IMR-90 (cell line): ENCODE data around the gene CYS1. TPM values are rescaled to one million over a fixed set of nuclear protein-coding genes. Genes with fewer than 3 reads are reported as not detected.

ENCODE experiments used
- ATAC-seq: fragments of 200-7000 bp; cut with Tn5 transposase; 2 replicates; pipeline ENCODE4 v1.9.1; 2020; ENCODE audit warnings: low read depth, mild to moderate bottlenecking, moderate library complexity
- BruUV-seq: library from RNA; stranded (reverse); fragments of 400-500 nt; replicated peaks from 2 replicates; lab custom pipeline; 2021; lab: Mats Ljungman, UMichigan
- CTCF ChIA-PET: fragments of 300-600 bp; formaldehyde crosslinking; extraction: SDS; loops from one replicate; lab custom pipeline; 2021; ENCODE audit warnings: antibody characterized with exemption; lab: Yijun Ruan, JAX
- POLR2A ChIA-PET: fragments of 300-600 bp; sonication (Branson Sonifier 250); formaldehyde crosslinking; loops from one replicate; lab custom pipeline; 2022; ENCODE audit warnings: antibody characterized with exemption; ENCODE audit not compliant: unreplicated experiment; lab: Charles Lee
- DNase-seq: peaks from one replicate; pipeline ENCODE4 v3.0.0; 2013
- H2AFZ ChIP-seq: replicated peaks from 2 replicates; pipeline ENCODE3; 2013; ENCODE audit warnings: low read length, mild to moderate bottlenecking; ENCODE audit not compliant: poor library complexity
- H2AK5ac ChIP-seq: 2 replicates; pipeline ENCODE4 v1.6.1; 2013; ENCODE audit warnings: low read depth, low read length, inconsistent platforms
- H2AK9ac ChIP-seq: replicated peaks from 2 replicates; pipeline ENCODE3; 2013; ENCODE audit warnings: mild to moderate bottlenecking, low read depth, low read length, moderate library complexity; ENCODE audit not compliant: poor library complexity
- H2BK120ac ChIP-seq: 2 replicates; pipeline ENCODE4 v1.6.1; 2013; ENCODE audit warnings: low read depth, low read length, inconsistent platforms
- H2BK15ac ChIP-seq: 3 replicates; pipeline ENCODE4 v1.6.1; 2013; ENCODE audit warnings: low read depth, low read length, inconsistent platforms
- H2BK20ac ChIP-seq: 2 replicates; pipeline ENCODE4 v1.6.1; 2013; ENCODE audit warnings: low read depth, mild to moderate bottlenecking, inconsistent platforms, low read length, moderate library complexity
- H2BK5ac ChIP-seq: 2 replicates; pipeline ENCODE4 v1.6.1; 2013; ENCODE audit warnings: mild to moderate bottlenecking, low read depth, low read length, inconsistent platforms; ENCODE audit not compliant: poor library complexity, severe bottlenecking
- H3K14ac ChIP-seq: replicated peaks from 2 replicates; pipeline ENCODE4 v1.6.1; 2013; ENCODE audit warnings: low read depth, low read length, inconsistent platforms
- H3K18ac ChIP-seq: 2 replicates; pipeline ENCODE4 v1.6.1; 2013; ENCODE audit warnings: low read depth, low read length, control low read depth
- H3K23ac ChIP-seq: 2 replicates; pipeline ENCODE4 v1.6.1; 2013; ENCODE audit warnings: low read depth, low read length, inconsistent platforms
- H3K27ac ChIP-seq: 2 replicates; pipeline ENCODE4 v1.5.1; 2013; ENCODE audit warnings: mild to moderate bottlenecking, control low read depth, low read length; ENCODE audit not compliant: insufficient read depth
- H3K27me3 ChIP-seq: 2 replicates; pipeline ENCODE4 v1.6.1; 2013; ENCODE audit warnings: low read length; ENCODE audit not compliant: control insufficient read depth, insufficient read depth
- H3K36me3 ChIP-seq: 2 replicates; pipeline ENCODE4 v1.6.1; 2013; ENCODE audit warnings: low read length, mixed read lengths; ENCODE audit not compliant: control insufficient read depth, insufficient read depth
- H3K4ac ChIP-seq: 2 replicates; pipeline ENCODE4 v1.6.1; 2013; ENCODE audit warnings: low read depth, low read length, inconsistent platforms
- H3K4me1 ChIP-seq: 2 replicates; pipeline ENCODE4 v1.6.1; 2013; ENCODE audit warnings: low read length, mixed read lengths; ENCODE audit not compliant: control insufficient read depth, insufficient read depth
- H3K4me2 ChIP-seq: 2 replicates; pipeline ENCODE4 v1.6.1; 2013; ENCODE audit warnings: low read depth, mild to moderate bottlenecking, control low read depth, low read length, moderate library complexity
- H3K4me3 ChIP-seq: 2 replicates; pipeline ENCODE4 v1.5.1; 2013; ENCODE audit warnings: low read depth, mild to moderate bottlenecking, control low read depth, low read length, moderate library complexity; ENCODE audit not compliant: insufficient read depth
- H3K56ac ChIP-seq: 2 replicates; pipeline ENCODE4 v1.6.1; 2013; ENCODE audit warnings: low read length, inconsistent platforms; ENCODE audit not compliant: insufficient read depth; ENCODE audit errors: extremely low read depth
- H3K79me1 ChIP-seq, 2 experiments: 2 replicates each; pipeline ENCODE4 v1.6.1; 2013; ENCODE audit warnings: low read length in 2 of 2, inconsistent platforms in 1 of 2, low read depth in 1 of 2
- H3K9ac ChIP-seq: 2 replicates; pipeline ENCODE4 v1.6.1; 2013; ENCODE audit warnings: low read depth, low read length, control low read depth
- H3K9me1 ChIP-seq: 2 replicates; pipeline ENCODE4 v1.6.1; 2013; ENCODE audit warnings: low read length, inconsistent platforms; ENCODE audit not compliant: insufficient read depth
- H3K9me3 ChIP-seq: 2 replicates; pipeline ENCODE4 v1.6.1; 2013; ENCODE audit warnings: low read length; ENCODE audit not compliant: control insufficient read depth, insufficient read depth
- H4K20me1 ChIP-seq: 2 replicates; pipeline ENCODE4 v1.6.1; 2013; ENCODE audit warnings: low read length, inconsistent platforms; ENCODE audit not compliant: insufficient read depth
- H4K5ac ChIP-seq: 2 replicates; pipeline ENCODE4 v1.6.1; 2013; ENCODE audit warnings: mild to moderate bottlenecking, low read depth, low read length, control low read depth
- H4K8ac ChIP-seq, 2 experiments: 2 replicates each; pipeline ENCODE4 v1.6.1; 2013; ENCODE audit warnings: low read depth in 2 of 2, low read length in 2 of 2, control low read depth in 1 of 2, inconsistent platforms in 1 of 2
- H4K91ac ChIP-seq: 2 replicates; pipeline ENCODE4 v1.6.1; 2013; ENCODE audit warnings: low read depth, low read length, inconsistent platforms; ENCODE audit not compliant: insufficient read depth
- BHLHE40 ChIP-seq: fragments of 150-350 bp; IDR thresholded peaks from 2 replicates; pipeline ENCODE4 v1.6.1; 2016; ENCODE audit warnings: mild to moderate bottlenecking, low read depth, low read length
- CEBPB ChIP-seq: IDR thresholded peaks from 2 replicates; pipeline ENCODE4 v1.6.1; 2012; ENCODE audit warnings: low read depth, low read length, improper control_type of control experiment
- CTCF ChIP-seq: conservative IDR thresholded peaks from 2 replicates; pipeline ENCODE4 v1.5.1; 2012; ENCODE audit warnings: mild to moderate bottlenecking, low read depth, low read length, improper control_type of control experiment
- ELK1 ChIP-seq: fragments of 150-350 bp; IDR thresholded peaks from 2 replicates; pipeline ENCODE4 v1.6.1; 2016; ENCODE audit warnings: low read depth, mild to moderate bottlenecking, low read length, moderate library complexity, borderline replicate concordance
- MAZ ChIP-seq: IDR thresholded peaks from 2 replicates; pipeline ENCODE4 v1.6.1; 2012; ENCODE audit warnings: low read depth, mild to moderate bottlenecking, low read length, improper control_type of control experiment, moderate library complexity, borderline replicate concordance
- MXI1 ChIP-seq: IDR thresholded peaks from 2 replicates; pipeline ENCODE4 v1.6.1; 2012; ENCODE audit warnings: low read depth, mild to moderate bottlenecking, low read length, moderate library complexity, borderline replicate concordance
- NFE2L2 ChIP-seq: fragments of 150-350 bp; IDR thresholded peaks from 2 replicates; pipeline ENCODE4 v1.6.1; 2016; ENCODE audit warnings: low read depth, mild to moderate bottlenecking, low read length
- RAD21 ChIP-seq: IDR thresholded peaks from 2 replicates; pipeline ENCODE4 v1.6.1; 2012; ENCODE audit warnings: low read length, improper control_type of control experiment
- RCOR1 ChIP-seq: IDR thresholded peaks from 2 replicates; pipeline ENCODE4 v1.6.1; 2012; ENCODE audit warnings: mild to moderate bottlenecking, low read length, improper control_type of control experiment; ENCODE audit not compliant: insufficient replicate concordance
- RFX5 ChIP-seq: IDR thresholded peaks from 2 replicates; pipeline ENCODE4 v1.8.0; 2012; ENCODE audit warnings: low read depth, mild to moderate bottlenecking, low read length, moderate library complexity
- USF2 ChIP-seq: fragments of 150-350 bp; IDR thresholded peaks from 2 replicates; pipeline ENCODE4 v1.6.1; 2017; ENCODE audit warnings: mild to moderate bottlenecking, antibody characterized with exemption, low read length, low read depth
- WGBS, 2 experiments: methylation state at CpG; one replicate each; pipeline versions ENCODE4 v1.1.5 to v1.1.7; 2013; ENCODE audit warnings: missing lambda C conversion rate in 2 of 2; ENCODE audit not compliant: insufficient read length in 1 of 2; ENCODE audit errors: extremely low coverage in 2 of 2; 5-methylcytosine and 5-hydroxymethylcytosine counted together
- dilution Hi-C: fragments of 300-500 bp; cut with HindIII; formaldehyde crosslinking; loops from one replicate; pipeline ENCODE4 v1.14.3; 2018; ENCODE audit warnings: low sequenced_read_pairs; ENCODE audit not compliant: unreplicated experiment
- in situ Hi-C: fragments of 300-500 bp; cut with MboI; formaldehyde crosslinking; loops from 3 replicates; pipeline ENCODE4 v1.14.3; 2019; ENCODE audit warnings: low sequenced_read_pairs, inconsistent platforms, mixed read lengths
- intact Hi-C: fragments of 100-400 bp; cut with micrococcal nuclease; formaldehyde crosslinking; loops from 2 replicates; pipeline ENCODE4 v1.10.0; 2022
- polyA plus RNA-seq, 3 experiments: library from polyadenylated mRNA; depleted of rRNA; stranded (reverse); fragments of >200 nt; gene quantifications; 2 replicates each; pipeline ENCODE4 v1.2.3, GENCODE V29; 2012; ENCODE audit warnings: low replicate concordance in 1 of 3
- total RNA-seq: library from RNA; depleted of rRNA; stranded (reverse); fragments of >200 nt; gene quantifications from 2 replicates; pipeline ENCODE4 v1.2.3, GENCODE V29; 2012

The CYS1 gene
- total and polyA plus RNA-seq, 2 of the 4 experiments (the other 2 are of a cell fraction), result under 0.01 to 0.12 TPM

GRCh38 chr2:10009271-10009810 is 70.9 kb downstream of the CYS1 start (continued):
- TF ChIP-seq MXI1 (no peak), BHLHE40 (no peak), RAD21 (no peak), USF2 (no peak), RFX5 (no peak)

- Histone ChIP-seq H4K20me1 (no peaks in the 10 kb centered on the region), H3K4ac (no peak overlapping the region), H3K27ac (no peak overlapping the region), H3K36me3 (no peaks in the 10 kb centered on the region), H3K9me1 (peaks cover 10% of the 10 kb centered on the region), H3K9ac (no peak overlapping the region), H4K91ac (0 out of 2 replicates have a peak overlapping the region, but pooled peaks have one; percentile 15), H3K4me3 (no peak overlapping the region), H3K27me3 (no peaks in the 10 kb centered on the region), H2BK15ac (peak overlapping the region; percentile 28; the same call in 1 of the 3 replicates), H3K4me1 (peaks cover 28% of the 10 kb centered on the region), H3K4me2 (no peak overlapping the region), H3K79me1 (no peaks in the 10 kb centered on the region), H4K8ac (no peak overlapping the region), H3K18ac (no peak overlapping the region), H2BK20ac (peak overlapping the region; percentile 51; the same call in 1 of the 2 replicates), H3K56ac (no peak overlapping the region), H2BK5ac (no peak overlapping the region), H2AFZ (no peak overlapping the region), H3K23ac (no peak overlapping the region), H2AK5ac (no peak overlapping the region; the same call in none of the 2 replicates), H2AK9ac (no peak overlapping the region), H2BK120ac (no peak overlapping the region), H4K5ac (no peak overlapping the region), H3K14ac (no peak overlapping the region), H3K9me3 (no peaks in the 10 kb centered on the region)
- dilution Hi-C loops, result no loop called here
- ChIA-PET CTCF (interaction anchor here (1.5 kb wide), 1 partner anchor 19 kb away, joined by 4 read pairs; no protein-coding TSS in a partner anchor), POLR2A (no interaction called here)
- WGBS, 2 experiments, result 80% methylated on average over 1 of the region's 9 CpGs; no CpG with 5 or more reads in 1 of the 2 experiments
- intact Hi-C loops, result no loop called here
- DNase-seq (no peak), ATAC-seq (no peak)
- in situ Hi-C loops, result no loop called here
- no TSS peak for BruUV-seq
- TF ChIP-seq RCOR1, result no peak
- TF ChIP-seq CTCF, result no peak
- TF ChIP-seq MAZ, result no peak
- no peak for TF ChIP-seq ELK1
- no peak for TF ChIP-seq CEBPB
- TF ChIP-seq MXI1, result no peak
- TF ChIP-seq NFE2L2, result no peak
- no peak for TF ChIP-seq USF2
- TF ChIP-seq RFX5, result no peak
Measured at GRCh38 chr2:10008809-10009176, 71.4 kb downstream of the CYS1 start.
